HG02798 (cell line): ENCODE results near the gene SPNS1.
"Not testable (repeated sequence)": the region's sequence is repeated elsewhere in the genome, so short reads cannot be mapped to it uniquely, and the experiment has no call there.

Experiments used
- ATAC-seq: cut with Tn5 transposase; IDR thresholded peaks from one replicate; pipeline ENCODE4 v1.9.1; 2021; ENCODE audit warnings: mild to moderate bottlenecking; ENCODE audit not compliant: unreplicated experiment, poor library complexity

SPNS1 gene

DNA sequence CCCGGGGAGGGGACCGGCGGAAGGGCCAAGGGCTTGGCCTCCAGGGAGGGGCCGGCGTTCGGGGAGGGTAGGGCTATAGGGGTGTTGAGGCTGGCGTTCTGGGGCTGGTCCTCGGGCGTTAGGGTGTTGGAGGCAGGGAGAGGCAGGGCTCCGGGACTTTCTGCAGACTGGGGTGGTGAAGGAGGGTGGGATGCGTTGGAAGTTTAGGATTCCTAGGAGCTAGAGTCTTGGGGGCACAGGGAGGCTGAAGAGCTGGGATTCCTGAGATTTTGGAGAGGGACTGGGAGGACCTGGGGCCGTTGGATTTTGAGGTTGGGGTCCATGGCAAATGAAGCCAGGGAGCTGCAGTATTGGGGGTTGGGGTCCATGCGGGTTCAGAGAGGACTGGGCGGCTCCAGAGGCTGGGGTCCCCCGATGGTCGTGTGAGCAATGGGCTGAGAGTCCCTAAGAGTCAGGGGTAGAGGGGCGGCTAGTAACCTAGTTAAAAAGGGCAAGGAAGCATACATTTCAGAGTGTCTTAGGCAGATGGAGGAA is 23.1 kb upstream of the SPNS1 start:
- ATAC-seq = no peak

DNA sequence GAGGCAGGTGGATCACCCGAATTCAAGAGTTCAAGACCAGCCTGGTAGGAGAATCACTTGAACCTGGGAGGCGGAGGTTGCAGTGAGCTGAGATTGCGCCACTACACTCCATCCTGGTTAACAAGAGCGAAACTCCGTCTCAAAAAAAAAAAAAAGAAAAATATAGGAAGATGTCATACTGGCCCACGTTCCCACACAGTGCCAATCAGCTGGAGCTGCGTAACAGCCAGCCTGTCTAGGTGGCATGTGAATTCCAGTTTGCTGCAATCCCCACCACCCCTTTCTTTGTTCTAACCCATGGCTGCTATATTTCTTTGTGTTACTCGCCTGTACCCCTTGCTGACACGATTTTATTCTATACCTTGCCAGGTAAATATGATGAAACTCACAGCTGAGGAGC is 16.4 kb upstream of the SPNS1 start:
- no peak for ATAC-seq

DNA sequence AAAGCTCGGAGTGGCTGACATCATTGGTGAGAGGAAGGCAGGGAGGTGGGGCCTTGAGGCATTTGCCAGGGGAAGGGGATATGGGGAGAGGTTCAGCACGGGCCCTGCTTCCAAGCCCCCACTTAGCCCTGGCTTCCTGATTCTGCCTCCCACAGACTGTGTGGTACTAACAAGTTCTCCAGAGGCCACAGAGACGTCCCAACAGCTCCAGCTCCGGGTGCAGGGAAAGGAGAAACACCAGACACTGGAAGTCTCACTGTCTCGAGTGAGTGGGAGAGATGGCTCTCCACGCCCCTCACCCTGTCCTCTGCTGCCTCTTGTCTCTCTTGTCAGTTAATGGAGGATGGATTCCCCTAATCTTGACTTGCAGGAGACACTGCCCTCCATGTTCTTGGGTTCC is 15.7 kb upstream of the SPNS1 start:
- no peak for ATAC-seq

DNA sequence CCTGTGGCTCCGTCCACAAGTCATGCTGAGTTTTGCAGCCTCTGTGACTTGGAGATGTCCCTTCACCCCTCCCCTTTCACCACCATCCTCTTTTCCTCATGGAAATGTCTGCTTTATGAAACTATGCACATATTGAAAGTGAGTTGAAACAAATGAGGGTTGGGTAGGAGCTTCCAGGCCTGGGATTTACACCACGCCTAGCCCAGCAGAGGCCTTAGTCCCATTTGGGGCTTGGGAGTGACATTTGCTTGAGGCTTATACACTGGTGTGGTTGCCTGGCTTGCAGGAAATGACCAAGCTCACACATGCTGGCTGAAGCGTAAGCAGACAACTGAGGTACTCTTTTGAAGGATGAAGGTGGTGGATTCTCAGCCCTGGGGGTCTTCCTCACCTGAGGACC is 10.5 kb upstream of the SPNS1 start:
- no peak for ATAC-seq

DNA sequence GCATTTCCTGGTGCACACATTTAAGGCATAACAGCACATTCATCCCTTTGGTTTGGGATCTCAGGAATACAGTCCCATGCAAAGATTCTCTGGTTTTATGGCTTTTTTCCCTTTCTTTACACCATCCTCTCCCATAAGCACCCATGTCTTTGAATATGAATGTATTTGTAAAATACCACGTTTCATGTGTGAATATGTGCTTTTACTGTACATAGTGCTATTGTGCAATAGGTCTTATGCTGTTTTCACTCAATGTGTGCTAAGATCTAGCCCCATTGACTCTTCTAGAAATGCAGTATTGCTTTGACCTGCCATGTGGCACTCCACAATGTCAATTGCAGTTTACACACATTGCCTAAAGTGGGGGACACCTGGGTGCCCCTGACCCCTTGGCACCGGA is 10.1 kb upstream of the SPNS1 start:
- ATAC-seq = no peak

DNA sequence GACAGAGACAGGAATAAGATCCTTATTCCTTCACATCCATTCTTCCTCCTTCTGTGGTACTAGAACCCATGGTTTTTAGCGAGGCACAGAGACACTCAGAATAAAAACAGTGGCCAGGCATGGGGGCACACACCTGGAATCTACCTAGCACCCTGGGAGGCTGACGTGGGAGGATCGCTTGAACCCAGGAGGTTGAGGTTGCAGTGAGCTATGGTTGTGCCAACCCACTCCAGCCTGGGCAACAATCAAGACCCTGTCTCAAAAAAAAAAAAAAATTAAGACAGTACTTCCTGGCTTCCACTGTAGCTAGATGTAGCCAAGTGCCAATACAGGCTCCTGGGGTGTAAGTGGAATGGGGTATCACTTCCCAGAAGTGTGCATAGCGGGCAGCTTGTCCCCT is 7.4 kb upstream of the SPNS1 start:
- ATAC-seq = no peak

DNA sequence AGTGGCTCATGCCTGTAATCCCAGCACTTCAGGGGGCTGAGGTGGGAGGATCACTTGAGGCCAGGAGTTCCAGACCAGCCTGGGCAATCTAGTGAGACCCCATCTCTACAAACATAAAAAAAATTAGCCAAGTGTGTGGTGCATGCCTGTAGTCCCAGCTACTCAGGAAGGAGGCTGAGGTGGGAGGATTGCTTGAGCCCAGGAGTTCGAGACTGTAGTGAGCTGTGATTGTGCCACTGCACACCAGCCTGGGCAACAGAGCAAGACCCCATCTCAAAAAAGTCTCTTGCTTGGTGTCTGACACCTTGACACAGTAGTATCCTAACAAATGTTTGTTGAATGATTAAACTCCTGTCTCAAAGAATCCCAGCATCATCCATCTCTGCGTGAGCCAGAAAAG is 4.9 kb upstream of the SPNS1 start:
- ATAC-seq = not testable (repeated sequence)

DNA sequence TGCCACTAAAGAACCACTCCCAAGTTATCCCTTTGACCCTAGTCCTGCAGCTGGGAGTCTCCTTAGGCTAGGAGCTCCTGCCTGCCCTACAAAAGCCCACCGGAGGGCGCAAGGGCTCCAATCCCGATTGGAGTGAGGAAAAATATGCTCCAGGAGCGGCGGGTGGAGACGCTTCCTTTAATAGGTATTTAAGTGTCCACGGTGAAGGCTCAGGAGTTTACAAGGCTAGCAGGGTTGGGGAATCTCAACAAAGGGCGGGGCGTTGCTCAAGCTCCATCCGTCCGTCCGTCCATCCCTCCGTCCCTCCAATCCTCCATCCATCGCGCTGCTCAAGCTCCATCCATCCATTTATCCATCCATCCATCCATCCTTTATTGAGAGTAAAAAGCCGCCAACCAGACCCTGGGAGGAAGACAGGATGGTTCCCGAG is 556 bp upstream of the SPNS1 start:
- ATAC-seq = peak; percentile 13

DNA sequence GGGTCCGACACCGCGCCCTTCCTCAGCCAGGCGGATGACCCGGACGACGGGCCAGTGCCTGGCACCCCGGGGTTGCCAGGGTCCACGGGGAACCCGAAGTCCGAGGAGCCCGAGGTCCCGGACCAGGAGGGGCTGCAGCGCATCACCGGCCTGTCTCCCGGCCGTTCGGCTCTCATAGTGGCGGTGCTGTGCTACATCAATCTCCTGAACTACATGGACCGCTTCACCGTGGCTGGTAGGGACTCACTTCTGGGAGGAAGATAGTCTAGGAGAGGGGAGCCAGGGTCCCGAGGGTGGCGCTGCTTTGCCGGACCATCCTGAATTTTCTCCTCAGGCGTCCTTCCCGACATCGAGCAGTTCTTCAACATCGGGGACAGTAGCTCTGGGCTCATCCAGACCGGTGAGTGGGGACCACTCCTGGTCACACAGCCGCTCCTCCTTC is 601 bp downstream of the SPNS1 start:
- peak; percentile 21 for ATAC-seq

DNA sequence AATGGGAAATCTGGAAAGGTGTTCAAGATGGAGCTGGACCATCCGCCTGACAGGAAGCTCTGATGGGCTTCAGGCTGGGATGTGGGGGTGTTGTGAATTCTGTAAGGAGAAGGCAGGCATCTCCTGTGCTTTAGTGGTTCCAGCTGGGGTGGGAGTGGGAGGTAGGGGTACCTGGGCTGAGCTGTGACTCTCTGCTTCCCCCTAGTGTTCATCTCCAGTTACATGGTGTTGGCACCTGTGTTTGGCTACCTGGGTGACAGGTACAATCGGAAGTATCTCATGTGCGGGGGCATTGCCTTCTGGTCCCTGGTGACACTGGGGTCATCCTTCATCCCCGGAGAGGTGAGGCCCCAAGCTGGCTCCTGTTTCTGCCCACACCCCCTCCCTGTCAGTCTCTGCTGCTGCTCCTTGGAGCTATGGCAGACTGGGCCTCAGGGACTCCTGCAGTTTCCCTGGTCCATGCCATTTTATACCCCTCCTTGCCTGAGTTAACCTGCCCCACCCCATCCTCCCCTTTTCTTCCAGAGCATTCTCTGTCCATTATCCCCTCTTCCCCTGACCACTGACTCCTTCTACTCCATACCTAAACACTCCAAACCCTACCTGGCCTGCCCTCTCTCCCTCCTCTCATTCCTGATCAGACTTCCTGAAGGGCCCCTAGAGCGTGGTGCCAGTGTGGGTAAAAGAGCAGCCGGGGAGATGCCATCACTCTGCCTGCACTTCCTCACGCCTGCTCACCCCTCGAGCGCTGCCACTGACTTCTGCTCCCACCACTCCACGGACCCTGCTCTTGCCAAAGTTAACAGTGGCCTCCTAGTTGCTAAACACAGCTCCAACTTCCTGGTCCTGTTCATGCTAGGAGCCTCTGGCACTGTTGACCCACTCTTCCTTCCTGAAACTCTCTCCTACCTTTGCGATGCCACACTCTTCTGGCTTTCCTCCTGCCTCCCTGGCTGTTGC is 3.4 kb downstream of the SPNS1 start:
- ATAC-seq = no peak

DNA sequence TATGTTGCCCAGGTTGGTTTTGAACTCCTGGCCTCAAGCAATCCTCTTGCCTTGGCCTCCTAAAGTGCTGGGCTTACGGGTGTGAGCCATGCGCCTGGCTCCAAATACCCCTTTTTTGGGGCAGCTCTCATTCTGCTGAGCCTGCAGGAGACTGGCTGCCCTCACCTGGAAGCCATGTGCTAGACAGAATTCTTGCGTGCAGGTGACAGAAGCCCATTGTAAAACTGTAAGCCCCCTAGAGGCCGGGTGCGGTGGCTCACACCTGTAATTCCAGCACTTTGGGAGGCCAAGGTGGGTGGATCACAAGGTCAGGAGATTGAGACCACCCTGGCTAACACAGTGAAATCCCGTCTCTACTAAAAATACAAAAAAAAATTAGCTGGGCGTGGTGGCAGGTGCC is 5.8 kb downstream of the SPNS1 start:
- not testable (repeated sequence) for ATAC-seq

DNA sequence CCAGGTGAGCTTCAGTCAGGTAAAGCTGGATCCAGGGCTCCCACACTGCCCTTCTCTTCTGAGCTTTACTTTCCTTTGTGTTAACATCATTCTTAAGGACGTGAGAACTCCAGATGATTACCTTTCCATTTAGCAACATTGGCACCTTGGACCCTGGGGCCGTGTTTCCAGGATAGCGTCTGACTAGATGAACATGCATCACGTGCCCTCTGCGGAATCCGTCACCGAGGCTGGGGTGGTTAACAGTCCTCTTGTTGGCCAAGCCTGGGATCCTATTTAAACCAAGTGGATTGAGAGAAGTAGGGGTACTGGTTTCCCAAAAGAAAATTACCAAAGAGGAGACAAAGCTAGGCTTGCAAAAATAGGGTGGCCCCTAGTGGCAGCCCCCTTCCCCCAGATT is 6.4 kb downstream of the SPNS1 start:
- ATAC-seq = no peak

DNA sequence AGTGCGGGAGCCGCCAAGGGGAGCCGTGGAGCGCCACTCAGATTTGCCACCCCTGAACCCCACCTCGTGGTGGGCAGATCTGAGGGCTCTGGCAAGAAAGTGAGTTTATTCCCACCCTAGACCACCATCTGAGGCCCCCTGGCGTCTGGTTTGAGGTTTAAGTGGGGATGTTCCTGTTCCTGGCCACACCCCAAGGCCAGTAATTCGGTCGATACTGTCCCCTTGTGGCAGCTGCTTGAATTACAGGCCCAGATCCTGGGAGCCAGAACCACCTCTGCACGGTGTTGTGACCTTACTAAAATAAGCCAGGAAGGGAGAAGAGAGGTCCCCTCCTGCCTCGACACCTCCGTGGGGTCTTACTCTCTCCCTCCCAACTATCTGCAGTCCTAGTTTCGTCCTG is 6.9 kb downstream of the SPNS1 start:
- no peak for ATAC-seq

DNA sequence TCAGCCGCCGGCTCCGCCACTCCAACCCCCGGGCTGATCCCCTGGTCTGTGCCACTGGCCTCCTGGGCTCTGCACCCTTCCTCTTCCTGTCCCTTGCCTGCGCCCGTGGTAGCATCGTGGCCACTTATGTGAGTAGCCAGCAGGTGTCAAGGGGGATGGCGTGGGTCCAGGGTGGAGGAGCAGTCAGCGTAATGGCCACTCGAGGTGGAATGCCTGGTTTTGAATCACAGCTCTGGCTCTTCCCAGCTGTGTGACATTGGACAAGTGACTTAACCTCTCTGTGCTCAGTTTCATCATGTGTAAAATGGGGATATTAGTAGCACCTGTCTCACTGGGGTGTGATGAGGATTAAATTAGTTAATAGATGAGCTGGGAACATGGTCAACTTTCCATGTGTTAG is 7.8 kb downstream of the SPNS1 start:
- ATAC-seq = no peak

DNA sequence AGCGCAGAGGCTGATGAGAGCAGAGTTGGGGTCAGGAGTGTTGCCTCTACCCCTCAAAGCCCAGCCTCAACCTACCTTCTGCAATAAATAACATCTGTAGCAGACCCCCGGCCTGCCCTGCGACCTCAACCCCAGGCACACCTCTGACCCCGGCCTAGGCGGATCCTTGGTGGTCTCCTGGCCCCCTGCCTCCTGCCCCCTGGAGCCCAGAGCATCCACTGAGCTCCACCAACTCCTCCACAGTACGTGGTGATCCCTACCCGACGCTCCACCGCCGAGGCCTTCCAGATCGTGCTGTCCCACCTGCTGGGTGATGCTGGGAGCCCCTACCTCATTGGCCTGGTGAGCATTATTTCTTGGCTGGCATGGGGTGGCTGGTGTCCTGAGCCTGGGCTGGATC is 8.4 kb downstream of the SPNS1 start:
- no peak for ATAC-seq

DNA sequence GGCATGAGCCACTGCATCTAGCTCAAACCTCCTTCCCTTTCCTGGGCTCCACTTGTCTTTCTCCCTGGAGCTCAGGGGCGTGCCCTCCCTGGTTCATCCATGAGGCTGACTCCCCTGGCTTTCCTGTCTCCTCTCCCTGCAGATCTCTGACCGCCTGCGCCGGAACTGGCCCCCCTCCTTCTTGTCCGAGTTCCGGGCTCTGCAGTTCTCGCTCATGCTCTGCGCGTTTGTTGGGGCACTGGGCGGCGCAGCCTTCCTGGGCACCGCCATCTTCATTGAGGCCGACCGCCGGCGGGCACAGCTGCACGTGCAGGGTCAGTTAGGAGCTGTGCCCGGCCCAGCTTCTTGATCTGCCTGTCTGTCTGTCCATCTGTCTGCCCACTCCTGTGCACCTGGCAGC is 9.1 kb downstream of the SPNS1 start:
- ATAC-seq = no peak

DNA sequence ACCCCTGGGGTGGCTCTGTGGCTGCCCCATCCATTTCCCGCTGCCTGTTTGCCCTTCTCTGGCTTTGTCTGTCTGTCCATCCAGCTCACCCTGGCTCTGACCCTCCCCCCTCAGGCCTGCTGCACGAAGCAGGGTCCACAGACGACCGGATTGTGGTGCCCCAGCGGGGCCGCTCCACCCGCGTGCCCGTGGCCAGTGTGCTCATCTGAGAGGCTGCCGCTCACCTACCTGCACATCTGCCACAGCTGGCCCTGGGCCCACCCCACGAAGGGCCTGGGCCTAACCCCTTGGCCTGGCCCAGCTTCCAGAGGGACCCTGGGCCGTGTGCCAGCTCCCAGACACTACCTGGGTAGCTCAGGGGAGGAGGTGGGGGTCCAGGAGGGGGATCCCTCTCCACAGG is 9.5 kb downstream of the SPNS1 start:
- ATAC-seq = no peak

DNA sequence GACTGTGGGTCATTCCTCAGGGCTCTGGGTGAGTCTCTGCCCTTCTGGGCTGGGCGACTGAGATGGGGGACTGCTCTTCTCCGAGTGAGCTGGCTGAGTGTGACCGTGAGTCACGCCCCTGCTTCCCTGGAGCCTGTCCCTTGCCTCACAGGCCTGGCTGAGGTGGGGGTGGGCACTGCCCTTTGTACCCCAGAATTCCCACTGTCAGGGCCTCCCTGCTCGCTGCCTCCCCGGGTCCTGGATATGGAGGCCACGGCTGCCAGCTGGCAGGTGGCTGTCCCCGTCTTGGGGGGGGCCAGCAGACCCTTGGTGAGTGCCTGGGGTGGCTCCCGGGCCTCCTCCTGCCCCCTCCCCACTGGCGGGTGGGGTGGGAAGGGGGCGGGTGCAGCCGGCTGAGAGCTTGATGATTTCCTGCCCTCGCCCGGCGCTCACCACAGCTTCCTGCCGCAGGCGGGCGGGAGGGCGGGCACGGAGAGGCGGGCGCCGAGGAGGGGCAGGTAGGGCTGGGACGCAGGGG is 10.1 kb downstream of the SPNS1 start, which contains the start of gene LAT:
Gene LAT, plus strand, starts transcription at position 434 of the 517 bp plus-strand sequence. CDS start 366 bp downstream, outside the sequence.
- ATAC-seq = no peak

DNA sequence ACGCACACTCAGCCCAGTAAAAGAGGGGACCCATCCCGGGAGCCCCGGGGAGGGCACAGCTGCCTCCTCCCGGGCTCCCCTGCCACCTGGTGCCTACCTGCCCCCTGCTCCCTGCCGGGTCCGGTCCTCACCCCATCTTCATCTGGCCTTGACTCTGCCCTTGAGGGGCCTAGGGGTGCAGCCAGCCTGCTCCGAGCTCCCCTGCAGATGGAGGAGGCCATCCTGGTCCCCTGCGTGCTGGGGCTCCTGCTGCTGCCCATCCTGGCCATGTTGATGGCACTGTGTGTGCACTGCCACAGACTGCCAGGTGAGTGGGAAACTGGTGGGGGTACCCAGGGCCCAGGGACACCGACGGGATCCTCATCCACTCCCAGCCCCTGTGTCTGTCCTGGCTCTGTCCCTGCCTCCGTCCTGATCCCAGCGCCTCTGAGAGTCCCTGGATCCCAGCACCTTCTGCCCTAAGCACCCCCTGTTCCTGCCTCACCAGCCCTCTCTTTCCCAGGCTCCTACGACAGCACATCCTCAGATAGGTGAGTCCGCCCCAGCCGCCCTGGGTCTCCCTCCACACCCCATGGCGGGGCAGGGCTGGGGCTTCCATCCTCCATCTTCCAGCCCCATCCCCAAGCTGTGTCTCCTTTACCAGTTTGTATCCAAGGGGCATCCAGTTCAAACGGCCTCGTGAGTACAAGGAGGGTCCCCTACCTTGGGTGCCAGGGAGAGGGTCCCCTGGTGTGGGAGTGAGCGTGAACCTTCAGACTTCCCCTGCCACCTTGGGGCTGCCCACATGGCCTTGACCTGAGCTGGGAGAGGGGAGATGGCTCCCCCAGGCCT is 10.8 kb downstream of the SPNS1 start:
- ATAC-seq = no peak

DNA sequence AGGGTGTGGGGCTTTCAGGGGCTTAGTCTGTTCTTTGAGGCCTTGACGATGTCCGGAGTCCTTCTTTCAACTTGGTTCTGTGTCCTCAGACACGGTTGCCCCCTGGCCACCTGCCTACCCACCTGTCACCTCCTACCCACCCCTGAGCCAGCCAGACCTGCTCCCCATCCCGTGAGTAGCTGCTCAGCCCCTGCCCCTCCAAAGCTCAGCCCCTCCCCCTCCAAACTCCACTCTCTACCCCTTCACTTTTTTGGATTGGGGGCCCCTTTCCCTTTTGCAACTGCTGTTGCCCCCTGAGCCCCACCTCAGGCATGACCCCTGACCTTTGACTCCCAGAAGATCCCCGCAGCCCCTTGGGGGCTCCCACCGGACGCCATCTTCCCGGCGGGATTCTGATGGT is 11.5 kb downstream of the SPNS1 start:
- no peak for ATAC-seq

DNA sequence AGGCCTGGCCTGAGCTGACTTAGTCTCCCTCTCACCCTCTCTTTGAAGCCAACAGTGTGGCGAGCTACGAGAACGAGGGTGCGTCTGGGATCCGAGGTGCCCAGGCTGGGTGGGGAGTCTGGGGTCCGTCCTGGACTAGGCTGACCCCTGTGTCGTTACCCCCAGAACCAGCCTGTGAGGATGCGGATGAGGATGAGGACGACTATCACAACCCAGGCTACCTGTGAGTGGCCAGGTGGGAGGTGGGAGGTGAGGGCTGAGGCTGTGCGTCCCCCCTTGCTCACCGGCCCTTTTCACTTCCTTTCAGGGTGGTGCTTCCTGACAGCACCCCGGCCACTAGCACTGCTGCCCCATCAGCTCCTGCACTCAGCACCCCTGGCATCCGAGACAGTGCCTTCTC is 11.9 kb downstream of the SPNS1 start:
- ATAC-seq = no peak
